ENCODE data around the gene CERCAM. TPM values are rescaled to one million over a fixed set of nuclear protein-coding genes. Genes with fewer than 3 reads are reported as not detected.

Gene CERCAM, protein sequence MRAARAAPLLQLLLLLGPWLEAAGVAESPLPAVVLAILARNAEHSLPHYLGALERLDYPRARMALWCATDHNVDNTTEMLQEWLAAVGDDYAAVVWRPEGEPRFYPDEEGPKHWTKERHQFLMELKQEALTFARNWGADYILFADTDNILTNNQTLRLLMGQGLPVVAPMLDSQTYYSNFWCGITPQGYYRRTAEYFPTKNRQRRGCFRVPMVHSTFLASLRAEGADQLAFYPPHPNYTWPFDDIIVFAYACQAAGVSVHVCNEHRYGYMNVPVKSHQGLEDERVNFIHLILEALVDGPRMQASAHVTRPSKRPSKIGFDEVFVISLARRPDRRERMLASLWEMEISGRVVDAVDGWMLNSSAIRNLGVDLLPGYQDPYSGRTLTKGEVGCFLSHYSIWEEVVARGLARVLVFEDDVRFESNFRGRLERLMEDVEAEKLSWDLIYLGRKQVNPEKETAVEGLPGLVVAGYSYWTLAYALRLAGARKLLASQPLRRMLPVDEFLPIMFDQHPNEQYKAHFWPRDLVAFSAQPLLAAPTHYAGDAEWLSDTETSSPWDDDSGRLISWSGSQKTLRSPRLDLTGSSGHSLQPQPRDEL
- total RNA-seq: 8.2 and 9.3 TPM in 2 replicates

DNA sequence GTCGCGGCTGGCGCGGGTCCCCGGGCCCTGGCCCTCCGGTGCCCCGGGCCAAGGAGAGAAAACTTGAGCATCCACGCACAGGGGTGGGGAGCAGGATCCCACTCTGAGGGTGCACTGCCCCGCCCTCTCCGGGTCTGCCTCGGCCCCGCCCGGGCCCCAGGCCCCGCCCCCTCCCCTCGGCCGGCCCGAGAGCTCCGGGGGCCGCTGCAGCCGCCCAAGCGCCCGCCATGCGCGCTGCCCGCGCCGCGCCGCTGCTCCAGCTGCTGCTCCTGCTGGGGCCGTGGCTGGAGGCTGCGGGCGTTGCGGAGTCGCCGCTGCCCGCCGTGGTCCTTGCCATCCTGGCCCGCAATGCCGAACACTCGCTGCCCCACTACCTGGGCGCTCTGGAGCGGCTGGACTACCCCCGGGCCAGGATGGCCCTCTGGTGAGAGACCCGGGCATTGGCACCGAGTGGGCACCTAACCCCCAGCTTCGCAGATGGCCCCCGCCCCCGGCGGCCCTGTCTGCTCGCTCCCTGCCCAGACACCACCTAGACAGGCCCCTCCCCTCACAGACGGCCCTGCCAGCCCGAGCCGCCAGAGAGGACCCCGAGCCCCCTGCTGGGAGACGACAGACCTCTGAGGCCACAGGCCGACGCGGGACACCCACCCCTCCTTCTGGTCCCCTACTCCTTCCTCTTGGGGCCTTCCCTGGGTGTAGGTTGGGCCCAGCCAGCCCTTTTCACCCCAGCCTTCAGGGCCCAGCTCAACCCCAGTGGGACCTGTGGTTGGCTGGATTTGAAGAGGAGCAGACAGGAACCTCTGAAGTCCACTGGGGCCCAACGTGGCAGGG lies at the start of gene CERCAM:
Gene CERCAM, plus strand, starts transcription at position 207 of the 831 bp plus-strand sequence. Its CDS starts 21 bp downstream, at position 228.
- intact Hi-C loops (cut with micrococcal nuclease): loop anchor here (1.0 kb wide), 1 partner anchor 35 kb away; the partner anchor contains the start of gene ODF2

DNA sequence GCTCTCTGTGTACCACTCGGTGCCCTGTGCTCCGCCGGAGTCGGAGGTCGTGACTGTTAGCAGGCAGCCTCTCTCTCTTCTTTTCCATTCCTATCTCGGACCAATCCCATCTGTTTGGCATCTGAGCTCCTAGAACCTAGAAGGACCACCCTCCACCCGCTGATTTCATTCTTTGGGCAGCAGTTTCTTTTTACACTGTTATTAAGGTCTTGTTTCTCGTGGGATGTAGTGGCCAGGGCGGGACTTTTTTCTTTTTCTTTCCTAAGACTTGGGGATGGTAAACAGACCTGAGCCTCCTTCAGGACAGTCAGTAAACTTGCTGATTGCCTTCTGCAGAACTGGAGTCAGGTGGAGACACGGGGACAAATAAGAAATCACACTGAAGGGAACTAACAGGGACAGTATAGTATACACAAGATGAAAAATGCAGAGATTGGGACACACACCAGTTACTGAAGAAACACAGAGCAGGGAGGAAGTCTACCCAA lies 49.0 kb upstream of the CERCAM start:
- intact Hi-C loops (cut with micrococcal nuclease): loop anchor here (1.0 kb wide), 1 partner anchor 49 kb away; the partner anchor contains the start of genes COQ4 and TRUB2
- H3K27ac Mint-ChIP-seq: peak overlapping the region; percentile 82

More for the DNA sequence above, at the start of gene CERCAM:
- Mint-ChIP-seq H3K4me1 (ENCODE audit: low read depth) (peaks cover 15% of the 10 kb centered on the region), H3K4me3 (ENCODE audit: low read depth) (peak within 1 kb of the TSS; percentile 77), H3K27me3 (ENCODE audit: low read depth) (peaks cover 29% of the 10 kb centered on the region), H3K9me3 (no peaks in the 10 kb centered on the region), H3K36me3 (ENCODE audit: low read depth) (no peaks in the 10 kb centered on the region), H3K27ac (no peak within 1 kb of the TSS)
- peak; percentile 21 for DNase-seq (ENCODE audit: low spot score)

DNA sequence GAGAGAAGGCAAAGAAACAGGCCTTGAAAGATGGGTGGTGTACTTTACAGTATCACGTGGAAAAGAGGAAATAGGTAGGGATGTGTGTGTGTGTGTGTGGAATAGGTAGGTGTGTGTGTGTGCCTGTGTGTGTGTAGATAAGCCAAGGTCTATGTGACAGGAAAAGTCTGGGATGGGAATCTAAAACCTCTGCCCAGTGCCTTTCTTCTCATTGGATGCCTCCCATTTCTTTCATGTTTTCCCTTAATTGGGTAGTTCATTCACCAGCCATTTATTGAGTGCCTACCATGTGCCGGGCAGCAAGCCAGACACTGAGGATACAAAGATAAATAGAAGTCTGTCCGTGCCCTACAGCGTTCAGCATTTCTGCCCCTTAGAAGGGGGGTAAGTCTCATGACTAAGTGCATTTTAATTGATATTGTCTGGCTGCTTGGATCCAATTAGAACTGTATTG lies 48.4 kb upstream of the CERCAM start:
- H3K9me3 Mint-ChIP-seq: no peaks in the 10 kb centered on the region
- peaks cover 29% of the 10 kb centered on the region for H3K4me1 Mint-ChIP-seq (ENCODE audit: low read depth)
- H3K27me3 Mint-ChIP-seq (ENCODE audit: low read depth): no peaks in the 10 kb centered on the region
- intact Hi-C loops (cut with micrococcal nuclease): no loop called here
- H3K36me3 Mint-ChIP-seq (ENCODE audit: low read depth): peaks cover 34% of the 10 kb centered on the region
- peak overlapping the region; percentile 82 for H3K27ac Mint-ChIP-seq
- H3K4me3 Mint-ChIP-seq (ENCODE audit: low read depth): peak overlapping the region; percentile 95
- no peak for DNase-seq (ENCODE audit: low spot score)

More for the DNA sequence above, 49.0 kb upstream of the CERCAM start:
- H3K9me3 Mint-ChIP-seq: no peaks in the 10 kb centered on the region
- peak overlapping the region; percentile 95 for H3K4me3 Mint-ChIP-seq (ENCODE audit: low read depth)
- H3K4me1 Mint-ChIP-seq (ENCODE audit: low read depth): peaks cover 29% of the 10 kb centered on the region
- H3K36me3 Mint-ChIP-seq (ENCODE audit: low read depth): peaks cover 31% of the 10 kb centered on the region
- no peaks in the 10 kb centered on the region for H3K27me3 Mint-ChIP-seq (ENCODE audit: low read depth)
- no peak for DNase-seq (ENCODE audit: low spot score)

DNA sequence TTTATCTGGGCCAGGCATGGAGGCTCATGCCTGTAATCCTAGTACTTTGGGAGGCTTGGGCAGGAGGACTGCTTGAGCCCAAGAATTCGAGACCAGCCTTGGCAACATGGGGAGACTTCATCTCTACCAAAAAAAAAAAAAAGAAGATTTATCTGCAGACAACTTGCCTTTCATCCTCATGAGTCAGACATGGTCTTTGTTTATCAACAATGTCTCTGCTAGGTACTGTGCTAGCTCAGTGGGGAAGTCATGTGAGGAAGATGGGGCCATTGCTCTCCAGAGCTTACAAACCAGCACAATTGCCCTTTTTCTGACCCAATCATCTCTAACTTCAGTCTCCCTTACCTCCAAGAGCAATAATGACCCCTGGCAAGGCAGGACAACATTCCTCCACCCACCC lies 47.9 kb upstream of the CERCAM start:
- Mint-ChIP-seq H3K4me1 (ENCODE audit: low read depth) (peaks cover 29% of the 10 kb centered on the region), H3K9me3 (no peaks in the 10 kb centered on the region), H3K27ac (peak overlapping the region; percentile 71), H3K36me3 (ENCODE audit: low read depth) (peaks cover 37% of the 10 kb centered on the region), H3K4me3 (ENCODE audit: low read depth) (peak overlapping the region; percentile 95), H3K27me3 (ENCODE audit: low read depth) (no peaks in the 10 kb centered on the region)
- intact Hi-C loops (cut with micrococcal nuclease): no loop called here
- DNase-seq (ENCODE audit: low spot score): no peak

DNA sequence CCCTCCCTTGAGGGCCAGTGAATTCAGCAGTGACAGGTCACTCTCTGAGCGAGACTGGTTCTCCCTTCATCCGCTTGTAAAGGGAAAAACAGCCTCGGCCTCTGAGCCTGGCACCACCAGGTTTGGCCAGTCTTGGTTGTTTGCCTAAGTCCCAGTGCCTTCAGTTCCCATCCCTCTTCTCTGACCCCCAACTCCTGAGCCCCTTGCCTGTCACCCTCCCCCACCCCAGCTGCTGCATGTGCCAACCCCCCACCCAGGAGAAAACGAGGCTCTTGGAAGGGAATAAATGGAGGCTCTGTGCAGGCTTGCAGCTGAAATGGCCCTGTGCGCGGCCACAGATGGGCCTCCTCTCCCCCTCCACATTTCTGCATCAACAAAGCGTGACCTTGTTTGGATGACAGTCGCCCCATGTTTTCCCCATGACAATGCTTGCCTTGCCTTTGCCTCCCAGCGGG lies 46.4 kb upstream of the CERCAM start:
- Mint-ChIP-seq H3K4me1 (ENCODE audit: low read depth) (peaks cover 29% of the 10 kb centered on the region), H3K27ac (no peak overlapping the region), H3K36me3 (ENCODE audit: low read depth) (peaks cover 47% of the 10 kb centered on the region), H3K4me3 (ENCODE audit: low read depth) (no peak overlapping the region), H3K9me3 (no peaks in the 10 kb centered on the region), H3K27me3 (ENCODE audit: low read depth) (no peaks in the 10 kb centered on the region)
- intact Hi-C loops (cut with micrococcal nuclease): no loop called here
- no peak for DNase-seq (ENCODE audit: low spot score)

DNA sequence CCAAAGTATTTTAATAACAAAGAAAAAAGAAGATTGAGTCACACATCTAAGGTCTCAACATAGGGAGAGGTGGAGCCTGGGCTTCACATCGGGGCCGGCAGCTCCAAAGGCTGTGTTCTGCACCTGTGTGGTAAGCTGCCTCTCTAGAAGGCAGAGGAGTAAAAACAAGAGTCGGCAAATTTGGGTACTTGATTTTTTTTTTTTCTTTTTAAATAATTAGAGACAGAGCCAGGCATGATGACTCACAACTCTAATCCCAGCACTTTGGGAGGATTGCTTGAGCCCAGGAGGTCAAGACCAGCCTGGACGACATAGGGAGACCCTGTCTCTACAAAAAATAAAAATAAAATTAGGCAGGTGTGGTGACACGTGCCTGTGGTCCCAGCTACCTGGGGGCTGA lies 44.8 kb upstream of the CERCAM start:
- no peak overlapping the region for H3K27ac Mint-ChIP-seq
- peaks cover 21% of the 10 kb centered on the region for H3K4me1 Mint-ChIP-seq (ENCODE audit: low read depth)
- peaks cover 52% of the 10 kb centered on the region for H3K36me3 Mint-ChIP-seq (ENCODE audit: low read depth)
- intact Hi-C loops (cut with micrococcal nuclease): no loop called here
- DNase-seq (ENCODE audit: low spot score): no peak
- no peaks in the 10 kb centered on the region for H3K9me3 Mint-ChIP-seq
- H3K4me3 Mint-ChIP-seq (ENCODE audit: low read depth): no peak overlapping the region
- H3K27me3 Mint-ChIP-seq (ENCODE audit: low read depth): no peaks in the 10 kb centered on the region

DNA sequence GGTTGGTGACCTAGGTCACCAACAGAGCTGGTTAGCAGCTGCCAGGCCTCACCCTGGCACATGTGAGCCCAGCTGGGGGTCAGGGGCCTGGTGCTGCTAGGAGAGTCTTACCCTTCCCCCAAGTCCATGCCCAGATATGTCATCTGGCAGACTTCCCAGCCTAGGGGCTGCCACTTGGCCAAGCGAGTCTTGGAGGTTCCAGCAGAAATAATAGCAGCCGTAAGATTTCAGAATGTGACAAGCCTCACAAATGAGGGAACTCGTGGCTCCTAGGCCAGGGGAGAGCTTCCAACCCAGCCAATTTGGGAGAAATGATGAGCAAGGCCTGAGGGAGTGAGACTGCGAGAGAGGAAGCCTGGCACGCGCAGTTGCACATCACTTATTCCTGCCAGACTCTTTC lies 38.4 kb upstream of the CERCAM start:
- DNase-seq (ENCODE audit: low spot score): no peak
- no peaks in the 10 kb centered on the region for H3K4me1 Mint-ChIP-seq (ENCODE audit: low read depth)
- peaks cover 26% of the 10 kb centered on the region for H3K36me3 Mint-ChIP-seq (ENCODE audit: low read depth)
- no peak overlapping the region for H3K4me3 Mint-ChIP-seq (ENCODE audit: low read depth)
- intact Hi-C loops (cut with micrococcal nuclease): no loop called here
- no peak overlapping the region for H3K27ac Mint-ChIP-seq
- H3K9me3 Mint-ChIP-seq: no peaks in the 10 kb centered on the region
- H3K27me3 Mint-ChIP-seq (ENCODE audit: low read depth): no peaks in the 10 kb centered on the region

DNA sequence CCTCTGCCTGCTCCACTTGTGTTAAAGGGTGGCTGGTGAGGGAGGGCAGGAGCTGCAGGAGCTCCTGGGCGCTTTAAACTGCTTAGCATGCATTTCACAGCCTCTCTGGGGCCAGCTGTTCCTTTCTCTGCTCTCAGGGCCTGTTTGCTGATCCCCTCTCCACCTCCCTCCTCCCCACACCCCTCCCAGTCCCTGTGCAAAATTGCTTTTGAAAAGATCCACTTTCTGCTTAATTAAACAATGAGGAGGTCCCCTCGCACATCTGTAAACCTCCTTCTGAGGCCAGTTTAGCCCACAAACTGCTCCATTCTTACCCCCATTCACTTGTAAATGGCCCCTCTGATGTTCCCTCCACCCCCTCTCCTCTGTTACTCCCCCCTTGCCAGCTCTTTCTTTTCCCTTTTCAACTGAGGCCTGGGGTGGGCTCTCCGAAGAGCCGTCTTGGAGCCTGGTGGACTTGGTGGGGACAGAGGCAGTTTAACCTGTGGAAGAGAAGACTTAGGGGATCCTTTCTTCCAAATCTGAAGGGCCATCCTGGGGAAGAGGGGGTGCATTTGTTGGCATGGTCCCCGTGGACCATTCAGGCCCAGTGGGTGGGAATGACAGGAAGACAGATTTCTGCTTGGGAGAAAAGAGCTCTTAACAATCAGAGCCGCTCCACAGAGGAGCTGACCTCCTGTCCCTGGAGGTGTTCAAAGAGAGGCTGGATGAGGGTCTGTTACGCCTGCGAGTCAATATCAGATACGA lies 37.5 kb upstream of the CERCAM start:
- H3K27me3 Mint-ChIP-seq (ENCODE audit: low read depth): no peaks in the 10 kb centered on the region
- peaks cover 28% of the 10 kb centered on the region for H3K36me3 Mint-ChIP-seq (ENCODE audit: low read depth)
- intact Hi-C loops (cut with micrococcal nuclease): no loop called here

DNA sequence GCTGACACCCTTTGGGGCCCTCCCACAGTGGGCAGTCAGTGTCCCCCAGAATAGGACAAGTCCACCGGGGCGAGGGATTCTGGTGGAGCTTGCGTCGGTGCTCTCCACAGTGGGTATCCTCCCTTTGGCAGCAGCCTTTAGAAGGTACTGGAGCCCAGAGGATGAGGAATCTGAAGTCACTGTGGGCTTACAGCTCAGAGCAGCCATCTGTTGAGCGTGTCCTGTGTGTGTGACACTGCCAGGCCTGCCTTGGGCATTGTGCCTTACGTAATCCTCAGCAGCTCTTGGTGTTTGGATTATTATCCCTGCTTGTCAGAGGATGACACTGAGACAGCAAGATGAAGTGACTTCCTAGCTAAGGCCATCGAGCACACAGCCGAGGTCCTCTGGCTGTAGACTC lies 36.9 kb upstream of the CERCAM start:
- H3K36me3 Mint-ChIP-seq (ENCODE audit: low read depth): peaks cover 26% of the 10 kb centered on the region
- DNase-seq (ENCODE audit: low spot score): no peak
- H3K4me3 Mint-ChIP-seq (ENCODE audit: low read depth): no peak overlapping the region
- no peak overlapping the region for H3K27ac Mint-ChIP-seq
- intact Hi-C loops (cut with micrococcal nuclease): no loop called here
- H3K4me1 Mint-ChIP-seq (ENCODE audit: low read depth): no peaks in the 10 kb centered on the region
- H3K9me3 Mint-ChIP-seq: no peaks in the 10 kb centered on the region
- H3K27me3 Mint-ChIP-seq (ENCODE audit: low read depth): no peaks in the 10 kb centered on the region

More for the DNA sequence above, 37.5 kb upstream of the CERCAM start:
- no peaks in the 10 kb centered on the region for H3K4me1 Mint-ChIP-seq (ENCODE audit: low read depth)
- H3K9me3 Mint-ChIP-seq: no peaks in the 10 kb centered on the region
- DNase-seq (ENCODE audit: low spot score): no peak
- H3K27ac Mint-ChIP-seq: no peak overlapping the region
- no peak overlapping the region for H3K4me3 Mint-ChIP-seq (ENCODE audit: low read depth)

DNA sequence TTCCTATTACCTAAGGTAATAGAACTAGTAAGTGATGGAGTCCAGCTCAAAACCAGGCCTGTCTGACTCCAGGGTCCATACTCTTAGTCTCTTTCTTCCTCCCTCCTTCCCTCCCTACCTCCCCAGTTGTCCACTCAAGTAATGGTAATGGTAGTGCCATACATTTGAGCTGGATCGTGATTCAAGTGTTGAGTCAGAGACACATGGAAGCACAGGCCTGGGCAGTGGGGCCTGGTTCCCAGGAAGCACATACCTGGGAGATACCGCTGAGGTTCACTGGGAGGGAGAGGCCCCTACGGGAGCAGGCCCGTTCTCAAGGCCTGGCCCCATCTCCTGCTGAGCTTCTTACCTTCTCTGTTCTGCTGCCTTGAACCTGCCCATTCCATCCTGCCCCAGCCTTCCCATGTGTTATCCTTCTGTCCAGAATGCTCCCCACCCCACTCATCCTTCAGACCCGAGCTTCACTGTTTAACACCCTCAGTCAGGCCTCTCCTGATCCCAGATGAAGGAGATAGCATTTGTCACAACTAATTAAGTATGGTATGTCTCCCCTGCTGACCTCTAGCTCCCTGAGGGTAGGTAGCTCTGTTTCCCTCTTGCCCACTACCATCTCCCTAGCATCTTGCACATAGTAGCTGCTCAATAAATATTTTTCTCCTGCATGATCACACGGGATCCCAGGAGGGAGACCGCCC lies 35.7 kb upstream of the CERCAM start:
- intact Hi-C loops (cut with micrococcal nuclease): no loop called here
- DNase-seq (ENCODE audit: low spot score): no peak
- H3K4me1 Mint-ChIP-seq (ENCODE audit: low read depth): no peaks in the 10 kb centered on the region
- no peak overlapping the region for H3K4me3 Mint-ChIP-seq (ENCODE audit: low read depth)
- no peak overlapping the region for H3K27ac Mint-ChIP-seq
- peaks cover 24% of the 10 kb centered on the region for H3K36me3 Mint-ChIP-seq (ENCODE audit: low read depth)
- H3K9me3 Mint-ChIP-seq: no peaks in the 10 kb centered on the region
- no peaks in the 10 kb centered on the region for H3K27me3 Mint-ChIP-seq (ENCODE audit: low read depth)

DNA sequence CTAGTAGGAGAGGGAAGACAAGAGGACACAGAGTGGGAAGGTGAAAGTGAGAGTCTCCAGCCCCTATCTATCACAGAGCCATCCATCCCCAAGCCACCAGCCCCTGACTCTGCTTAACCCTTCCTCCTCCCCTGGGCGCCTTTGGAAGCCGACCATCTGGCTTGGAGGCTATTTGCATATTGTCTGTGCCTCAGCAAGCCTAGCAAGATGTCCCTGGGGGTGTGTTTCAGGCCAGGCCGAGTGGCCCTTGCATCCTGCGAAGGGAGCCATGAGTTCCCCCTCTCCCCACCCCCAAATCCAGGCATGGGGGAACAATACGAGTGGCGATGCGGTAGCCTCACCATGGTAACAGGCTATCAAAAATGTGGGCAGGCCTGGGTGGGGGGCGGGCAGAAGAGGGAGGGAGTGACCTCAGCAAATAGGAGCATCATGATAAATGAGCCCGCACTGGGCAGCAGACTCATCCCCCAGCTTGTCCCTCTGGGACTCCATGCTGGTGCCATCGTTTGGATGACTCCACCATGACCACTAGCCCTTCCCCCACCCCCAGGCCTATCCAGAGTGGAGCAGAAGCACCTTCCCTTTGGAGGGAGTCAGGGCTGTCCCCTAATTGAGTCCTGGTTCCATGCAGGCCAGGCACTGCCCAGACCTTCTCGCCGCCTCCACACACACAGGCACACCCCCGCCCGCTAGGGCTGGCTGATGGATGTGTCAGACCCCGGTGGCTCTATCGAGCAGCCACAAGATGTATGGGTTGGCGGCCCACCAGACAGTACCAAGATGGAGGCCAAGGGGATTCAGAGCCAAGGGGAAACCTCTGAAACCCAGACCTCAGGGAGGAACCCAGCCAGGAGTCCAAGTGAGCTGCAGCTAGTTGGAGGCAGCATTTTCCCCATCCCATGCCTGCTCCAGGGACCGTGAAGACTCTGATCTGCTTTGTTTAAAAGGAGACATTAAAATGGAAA lies 34.9 kb upstream of the CERCAM start:
- H3K9me3 Mint-ChIP-seq: no peaks in the 10 kb centered on the region
- no peaks in the 10 kb centered on the region for H3K27me3 Mint-ChIP-seq (ENCODE audit: low read depth)
- peaks cover 22% of the 10 kb centered on the region for H3K36me3 Mint-ChIP-seq (ENCODE audit: low read depth)
- H3K4me1 Mint-ChIP-seq (ENCODE audit: low read depth): no peaks in the 10 kb centered on the region
- no peak overlapping the region for H3K27ac Mint-ChIP-seq
- intact Hi-C loops (cut with micrococcal nuclease): no loop called here
- no peak for DNase-seq (ENCODE audit: low spot score)
- no peak overlapping the region for H3K4me3 Mint-ChIP-seq (ENCODE audit: low read depth)
